GM21825 (cell line): ENCODE measurements around the gene TSEN2.
"Not testable (repeated sequence)": the region's sequence is repeated elsewhere in the genome, so short reads cannot be mapped to it uniquely, and the experiment has no call there.

Experiments used
- ATAC-seq: cut with Tn5 transposase; IDR thresholded peaks from one replicate; pipeline ENCODE4 v1.9.1; 2021; ENCODE audit warnings: mild to moderate bottlenecking, moderate library complexity; ENCODE audit not compliant: unreplicated experiment

Gene TSEN2

DNA sequence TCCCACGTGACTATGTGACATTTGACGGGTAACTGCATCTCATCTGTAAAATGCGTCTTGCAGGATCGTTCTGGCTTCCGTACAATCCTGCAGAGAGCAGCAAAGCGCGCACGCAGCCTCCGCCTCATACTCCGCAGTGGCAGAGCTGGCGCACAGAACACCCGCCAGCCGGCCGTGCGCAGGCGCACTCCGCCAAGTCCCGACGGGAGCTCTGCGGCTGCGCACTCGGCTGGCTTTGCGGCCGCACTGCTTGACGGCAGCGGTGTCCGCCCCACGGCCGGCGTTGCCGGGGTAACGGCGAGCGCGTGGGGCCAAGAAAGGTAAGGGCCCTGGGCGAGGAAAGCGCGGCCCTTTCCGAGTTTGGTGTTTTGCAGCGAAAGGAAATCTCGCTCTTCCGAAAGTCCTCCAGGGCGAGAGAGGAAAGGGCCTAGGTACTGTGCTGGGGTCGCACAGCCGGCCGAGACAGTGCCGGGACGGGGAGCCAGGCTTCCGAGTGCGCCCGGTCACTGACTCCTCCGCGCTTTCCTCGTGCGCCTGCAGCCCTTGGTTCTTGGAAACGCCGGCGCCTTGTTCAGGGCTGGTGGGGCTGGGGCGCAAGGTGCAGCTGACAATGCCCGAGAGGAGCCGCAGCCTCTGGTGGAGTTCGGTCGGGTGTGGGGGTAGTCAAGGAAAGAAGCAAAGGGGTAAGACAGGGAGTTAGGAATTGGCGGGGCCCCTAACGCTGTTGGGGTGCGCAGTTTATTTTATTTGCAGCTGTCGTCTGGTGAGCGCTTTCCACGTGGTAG, at the start of gene TSEN2:
TSS of gene TSEN2 (plus strand) at position 283 of the 785 bp plus-strand sequence. CDS start 5,321 bp downstream, outside the sequence.
- peak; percentile 89 for ATAC-seq

- no peak for ATAC-seq
Observed at GRCh38 chr3:12436514-12437220, 47.6 kb upstream of the TSEN2 start.

- ATAC-seq, result no peak
Observed at GRCh38 chr3:12437221-12437605, 47.1 kb upstream of the TSEN2 start.

- ATAC-seq, result no peak
Observed at GRCh38 chr3:12437861-12438260, 46.4 kb upstream of the TSEN2 start.

GRCh38 chr3:12438318-12438717, 46.0 kb upstream of the TSEN2 start:
- no peak for ATAC-seq

DNA sequence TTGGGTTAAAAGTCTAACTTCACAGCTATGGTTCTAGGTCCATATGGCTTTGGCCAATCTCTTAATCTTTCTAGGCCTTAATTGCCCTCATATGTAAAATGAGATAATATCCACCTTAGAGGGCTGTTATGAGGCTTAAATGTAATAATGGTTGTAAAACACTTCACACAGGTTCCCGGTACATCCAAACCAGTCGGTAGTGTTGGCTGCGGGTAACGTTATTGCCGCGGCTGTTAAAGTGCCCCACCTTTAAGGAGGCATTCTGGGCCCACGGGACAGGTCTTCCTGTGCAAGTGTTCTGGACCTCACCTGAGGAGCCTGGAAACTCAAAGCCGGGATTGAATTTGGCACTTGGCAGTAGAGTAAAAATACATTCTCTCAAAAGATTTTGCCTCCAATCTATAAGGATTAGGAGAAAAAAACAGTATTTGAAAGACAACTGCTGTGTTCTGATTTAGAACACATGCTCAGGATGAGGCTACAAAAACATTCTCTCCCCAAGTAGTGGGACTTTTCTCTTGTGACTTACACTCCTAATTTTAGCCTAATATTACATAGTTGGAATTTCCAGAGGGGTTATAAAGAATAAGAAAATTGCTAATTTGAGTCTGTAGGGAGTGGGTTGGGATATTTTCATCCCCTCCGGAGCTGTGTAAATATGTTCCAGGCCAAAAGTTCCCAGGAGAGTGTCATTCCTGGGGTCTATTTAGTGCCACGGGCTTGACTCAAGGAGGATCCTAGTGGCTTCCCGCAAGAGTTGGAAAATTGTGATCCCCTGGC, 44.9 kb upstream of the TSEN2 start:
- ATAC-seq, result no peak

GRCh38 chr3:12440927-12441714, 43.2 kb upstream of the TSEN2 start:
- no peak for ATAC-seq

DNA sequence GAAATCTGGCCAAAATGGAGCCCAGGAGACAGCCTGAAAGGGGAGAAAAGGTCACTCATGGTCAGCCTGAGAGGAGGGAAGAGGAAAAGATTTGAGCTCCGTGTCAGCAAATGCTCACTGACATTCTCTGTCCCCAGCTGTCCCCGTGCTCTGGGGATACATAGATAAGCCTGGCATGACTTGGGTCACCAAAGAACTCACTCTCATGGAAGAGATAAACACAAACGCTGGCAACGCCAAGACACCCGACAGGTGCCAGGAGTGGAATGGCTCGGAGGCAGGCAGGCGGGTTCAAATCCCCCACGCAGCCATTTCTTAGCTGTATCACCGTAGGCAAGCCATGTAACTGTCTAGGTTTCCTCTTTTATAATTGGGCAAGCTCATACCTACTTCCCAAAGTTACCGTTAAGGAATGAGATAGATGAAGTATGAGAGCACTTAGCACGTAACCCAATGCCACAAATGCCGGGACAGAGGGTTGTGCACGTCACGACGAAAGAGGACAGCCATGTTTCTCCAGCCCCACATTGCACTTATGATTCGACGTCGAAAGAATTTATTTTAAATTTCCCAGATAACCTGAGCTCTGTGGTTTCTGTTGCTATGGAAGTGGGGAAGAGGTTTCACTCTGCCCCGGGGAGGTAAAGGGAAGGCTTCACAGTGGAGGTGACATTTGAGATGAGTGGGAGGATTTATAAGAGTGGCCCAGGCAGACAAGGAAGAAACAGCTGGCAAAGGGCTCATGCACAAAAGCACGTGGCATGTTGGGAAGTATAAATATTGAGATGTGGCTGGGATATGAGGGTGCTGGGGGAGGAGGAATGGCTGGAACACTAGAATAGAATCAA, 41.4 kb upstream of the TSEN2 start:
- no peak for ATAC-seq

DNA sequence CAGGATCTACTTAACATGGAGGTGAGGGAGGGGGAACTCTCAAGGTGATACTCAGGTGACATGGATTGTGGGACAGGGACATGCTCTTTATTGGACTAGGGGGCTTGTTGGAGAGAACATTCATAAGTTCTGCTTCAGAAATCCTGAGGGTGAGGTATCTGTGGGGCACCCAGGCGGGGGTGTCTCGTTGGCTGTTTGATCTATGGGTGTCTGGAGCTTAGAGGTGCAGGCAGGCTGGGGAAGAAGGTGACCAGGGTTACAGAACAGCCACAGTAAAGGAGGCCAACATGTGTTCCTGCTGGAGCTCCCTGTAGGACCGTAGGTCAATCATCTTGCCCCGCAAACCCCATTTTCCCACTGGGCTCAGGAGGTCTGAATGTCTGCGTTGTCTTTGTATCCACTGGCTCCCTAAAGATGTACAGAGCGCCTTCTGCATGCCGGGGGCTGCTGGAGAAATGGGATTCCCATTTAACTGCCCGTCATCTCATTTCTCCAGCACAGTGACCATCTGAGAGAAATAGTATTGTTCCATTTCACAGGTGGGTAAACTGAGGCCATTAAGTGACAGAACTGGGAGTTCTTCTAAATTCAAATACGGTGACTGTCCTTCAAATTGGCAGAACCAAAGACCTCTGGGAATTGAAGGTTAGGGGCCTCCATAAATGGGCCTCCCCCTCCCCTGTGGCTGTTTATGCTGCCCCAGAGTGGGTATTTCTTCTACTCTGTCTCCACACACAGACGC, 40.3 kb upstream of the TSEN2 start:
- ATAC-seq, result no peak

DNA sequence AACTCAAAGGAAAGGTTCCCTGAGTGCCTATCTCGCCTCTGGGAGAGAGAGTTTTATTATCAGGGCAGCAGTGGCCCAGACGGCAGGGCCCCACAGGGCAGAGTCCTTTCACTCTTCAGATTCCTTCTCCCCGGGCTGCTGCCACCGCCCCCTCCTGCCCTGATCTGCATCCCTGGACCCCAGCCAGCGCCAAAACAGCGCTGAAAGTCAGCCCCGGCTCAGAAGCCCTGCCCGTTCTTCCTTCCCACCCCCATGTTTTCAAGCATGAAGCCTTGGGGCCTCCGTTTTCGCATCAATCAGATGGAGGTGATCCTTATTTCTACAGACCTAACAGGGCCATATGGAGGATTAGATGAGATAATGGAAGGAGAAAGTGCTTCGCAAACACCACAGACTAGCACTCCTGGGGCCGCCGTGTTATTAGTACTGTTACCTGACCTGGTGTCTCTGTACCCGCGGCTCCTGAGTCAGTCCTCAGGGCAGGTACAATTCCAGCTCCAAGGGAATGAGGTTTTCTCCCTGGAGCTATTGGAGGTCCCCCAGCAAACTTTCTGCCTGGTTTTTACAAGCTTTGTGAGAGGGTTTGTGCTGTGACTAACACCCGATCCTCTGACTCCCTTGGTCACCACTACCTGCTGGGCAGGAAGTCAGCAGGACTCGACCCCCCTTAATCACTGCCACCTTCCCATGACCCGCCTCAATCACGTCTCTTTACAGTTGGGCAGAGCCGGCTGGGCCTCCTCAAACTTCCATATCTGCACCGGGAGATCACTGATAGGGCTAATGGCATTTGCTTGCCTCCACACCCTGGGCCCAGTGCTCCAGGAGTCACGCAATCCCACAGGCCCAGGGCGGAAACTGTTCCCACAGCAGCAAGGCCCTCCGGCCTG, 39.5 kb upstream of the TSEN2 start:
- no peak for ATAC-seq

DNA sequence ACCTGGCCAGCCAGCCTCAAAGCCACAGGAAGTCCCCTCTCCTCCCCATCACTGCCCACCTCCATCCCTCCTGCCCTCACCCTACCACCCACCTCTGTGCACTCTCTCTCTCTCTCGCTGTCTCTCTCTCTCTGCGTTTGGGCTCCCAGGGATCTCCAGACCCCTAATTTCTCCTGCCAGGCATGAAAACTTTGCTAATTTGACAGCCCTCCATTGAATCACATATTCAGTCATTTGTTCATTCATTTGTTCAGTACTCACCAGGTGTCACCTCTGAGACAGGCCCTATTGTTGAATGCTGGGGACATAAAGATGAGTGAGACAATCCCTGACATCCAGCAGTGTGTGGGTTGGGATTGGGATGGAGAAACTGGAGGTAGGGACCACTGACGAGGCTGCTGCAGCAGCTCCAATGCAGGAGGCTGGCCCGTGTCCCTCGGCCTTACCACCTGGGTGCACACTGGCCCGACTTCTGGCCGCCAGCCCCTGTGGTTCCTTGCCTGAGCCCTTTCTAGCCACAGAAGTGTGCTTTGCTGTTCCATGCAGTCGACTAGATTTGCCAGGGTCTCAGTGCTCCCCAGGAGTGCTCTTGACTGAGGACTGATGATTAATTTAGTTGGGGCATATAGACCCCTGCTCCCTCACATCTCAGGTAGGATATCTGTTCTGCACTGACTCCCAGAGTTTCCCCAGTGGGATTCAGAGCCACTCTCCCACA, 38.6 kb upstream of the TSEN2 start:
- ATAC-seq, result no peak

GRCh38 chr3:12446298-12446697, 38.0 kb upstream of the TSEN2 start:
- ATAC-seq, result no peak

- no peak for ATAC-seq
Observed at GRCh38 chr3:12447075-12447474, 37.2 kb upstream of the TSEN2 start.

GRCh38 chr3:12448404-12449202, 35.7 kb upstream of the TSEN2 start:
- not testable (repeated sequence) for ATAC-seq

GRCh38 chr3:12449889-12450682, 34.2 kb upstream of the TSEN2 start:
- no peak for ATAC-seq

- ATAC-seq, result no peak
Observed at GRCh38 chr3:12451481-12451880, 32.8 kb upstream of the TSEN2 start.
